HG03135 (cell line): Measurements from ENCODE around the gene RPF1.
"Not testable (repeated sequence)": the region's sequence is repeated elsewhere in the genome, so short reads cannot be mapped to it uniquely, and the experiment has no call there.

Experiments
- ATAC-seq: cut with Tn5 transposase; IDR thresholded peaks from one replicate; pipeline ENCODE4 v1.9.1; 2021; ENCODE audit warnings: mild to moderate bottlenecking, moderate library complexity; ENCODE audit not compliant: unreplicated experiment

RPF1 gene

DNA sequence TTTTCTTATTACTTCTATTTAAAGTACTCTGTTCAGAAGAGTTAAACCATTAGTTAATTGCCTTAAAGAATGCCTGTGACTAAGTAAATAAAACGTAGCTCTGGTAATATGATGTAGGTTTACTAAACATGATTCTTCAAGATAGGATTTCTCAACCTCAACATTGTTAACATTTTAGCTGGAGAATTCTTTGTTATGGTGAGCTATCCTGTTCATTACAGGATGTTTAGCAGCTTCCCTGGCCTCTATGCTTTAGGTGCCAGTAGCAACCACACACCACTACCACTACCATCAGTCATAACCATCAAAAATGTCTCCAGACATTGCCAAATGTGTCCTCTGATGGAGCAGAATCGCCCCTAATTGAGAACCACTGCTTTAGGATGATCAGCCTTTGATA lies 10.7 kb downstream of the RPF1 start:
- no peak for ATAC-seq

GRCh38 chr1:84492726-84493125 lies 13.7 kb downstream of the RPF1 start:
- ATAC-seq, result no peak

- no peak for ATAC-seq
Observed at GRCh38 chr1:84493747-84494146, 14.7 kb downstream of the RPF1 start.

GRCh38 chr1:84496498-84496897 lies 17.4 kb downstream of the RPF1 start:
- no peak for ATAC-seq

- ATAC-seq, result no peak
Observed at GRCh38 chr1:84497631-84498275, 18.7 kb downstream of the RPF1 start.

GRCh38 chr1:84502927-84503326 lies 23.9 kb downstream of the RPF1 start:
- no peak for ATAC-seq

DNA sequence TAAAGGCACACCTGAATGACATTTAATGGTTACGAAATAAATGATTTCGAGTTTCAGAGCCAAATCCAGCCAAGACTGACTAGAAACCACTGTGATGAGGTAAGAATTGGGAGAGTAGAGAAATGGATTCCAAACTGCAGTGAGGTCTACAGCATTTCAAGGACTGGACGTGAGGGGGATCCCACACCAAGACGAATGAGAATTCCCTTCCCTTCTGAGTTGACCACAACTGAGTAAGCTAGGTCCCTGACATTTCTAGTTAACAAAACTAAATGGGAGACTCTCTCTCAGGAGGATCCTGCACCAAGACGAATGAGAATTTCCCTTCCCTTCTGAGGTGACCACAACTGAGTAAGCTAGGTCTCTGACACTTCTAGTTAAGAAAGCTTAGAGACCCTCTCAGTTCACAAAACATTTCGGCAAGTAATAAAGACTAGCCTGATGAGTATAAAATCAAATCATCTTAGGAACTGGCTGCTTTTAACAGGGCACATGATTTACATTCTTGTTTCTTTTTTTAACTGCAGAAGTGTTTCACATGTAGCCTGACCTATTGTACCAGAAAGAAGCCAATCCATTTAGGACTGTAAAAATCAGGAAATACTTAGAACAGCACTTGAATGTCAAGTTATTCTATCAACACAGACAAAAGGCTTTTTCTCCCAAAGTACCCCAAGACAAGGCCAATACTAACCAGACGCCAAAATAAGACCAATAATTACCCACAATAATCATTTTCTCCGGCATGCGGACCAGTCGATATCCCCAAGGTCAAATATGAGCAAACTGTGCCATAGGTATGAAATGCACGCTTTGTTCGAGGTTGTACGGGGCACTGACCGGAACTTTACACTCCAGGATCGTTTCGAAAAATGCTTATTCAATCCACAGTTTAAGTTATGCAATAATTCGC lies 25.8 kb downstream of the RPF1 start:
- ATAC-seq, result no peak

- peak; percentile 42 for ATAC-seq
Observed at GRCh38 chr1:84505493-84506001, 26.5 kb downstream of the RPF1 start.

DNA sequence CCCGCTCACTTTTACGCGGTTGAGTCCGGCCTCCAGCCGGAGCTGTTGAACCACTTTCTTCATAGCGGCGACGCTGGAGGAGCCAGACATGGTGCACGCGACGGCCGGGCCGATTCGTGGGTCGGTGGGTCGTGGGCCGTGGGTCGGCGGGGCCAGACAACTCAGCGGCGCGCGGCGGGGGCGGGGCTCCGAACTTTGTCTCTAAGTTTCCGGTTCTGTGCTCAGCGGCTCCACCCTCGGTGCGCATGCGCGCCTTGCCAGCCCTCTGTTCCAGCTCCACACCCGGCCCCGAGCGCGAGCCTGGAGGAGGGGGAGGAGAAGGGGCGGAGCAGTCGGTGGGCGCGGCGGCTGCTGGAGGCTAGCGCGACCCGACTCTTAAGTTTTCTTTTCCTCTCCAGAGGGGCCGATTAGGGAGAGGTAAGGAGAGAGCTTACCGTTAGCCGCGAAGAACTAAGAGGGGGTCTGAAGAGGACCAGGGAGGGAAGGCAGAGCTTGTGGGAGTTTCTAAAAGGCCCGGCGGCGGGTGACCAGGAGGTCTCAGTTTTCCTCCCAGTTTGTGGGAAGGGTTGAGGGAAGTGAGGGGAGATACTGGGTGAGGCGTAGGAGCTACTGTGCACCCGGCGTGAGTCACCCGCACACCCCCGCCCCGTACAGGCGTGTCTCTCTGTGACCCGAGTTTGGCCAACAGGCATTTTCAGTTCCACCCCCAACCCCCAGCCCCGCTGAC lies 27.1 kb downstream of the RPF1 start, which contains the start of the genes GNG5 and SPATA1:
Gene GNG5 (minus strand): TSS at position 580 of the 727 bp plus-strand sequence. CDS start 490 bp downstream, at position 90.
Gene SPATA1 (plus strand): TSS at position 385 of the 727 bp plus-strand sequence. CDS start 9,974 bp downstream, outside the sequence.
- ATAC-seq, result peak; percentile 82

DNA sequence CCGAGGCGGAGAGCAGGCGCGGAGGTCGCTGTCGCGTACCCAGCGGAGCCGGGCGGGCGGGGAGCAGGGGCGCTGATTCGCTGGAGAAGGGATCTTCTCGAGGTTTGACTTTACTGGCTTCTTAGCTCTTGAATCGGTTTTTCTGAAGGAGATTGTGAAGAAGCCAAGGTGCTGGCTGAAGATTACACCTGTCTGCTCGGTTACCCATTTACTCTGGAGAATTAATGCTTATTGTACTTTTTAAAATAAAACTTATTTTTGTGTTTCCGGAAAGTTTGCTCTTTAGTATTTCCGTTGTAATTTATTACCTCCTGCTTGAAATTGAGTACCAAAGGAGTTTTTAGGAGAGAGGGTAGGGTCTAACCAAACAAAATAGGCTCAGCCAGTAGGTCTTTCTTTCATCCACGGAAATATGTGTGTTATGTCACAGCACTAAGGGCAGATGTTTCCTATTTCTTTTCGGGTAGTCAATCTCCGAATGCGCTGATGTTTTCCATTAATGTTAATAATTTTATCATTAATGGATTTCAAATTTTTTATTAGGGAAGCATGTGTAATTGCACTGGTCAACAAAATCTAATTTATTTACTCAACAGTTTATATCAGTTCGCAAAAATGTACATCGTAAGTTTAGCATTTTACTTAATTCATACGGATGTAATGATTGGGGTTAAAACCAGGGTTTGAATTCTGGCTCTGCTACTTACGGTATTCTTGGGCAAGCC lies 27.8 kb downstream of the RPF1 start:
- ATAC-seq, result no peak

GRCh38 chr1:84507887-84508286 lies 28.8 kb downstream of the RPF1 start:
- not testable (repeated sequence) for ATAC-seq

DNA sequence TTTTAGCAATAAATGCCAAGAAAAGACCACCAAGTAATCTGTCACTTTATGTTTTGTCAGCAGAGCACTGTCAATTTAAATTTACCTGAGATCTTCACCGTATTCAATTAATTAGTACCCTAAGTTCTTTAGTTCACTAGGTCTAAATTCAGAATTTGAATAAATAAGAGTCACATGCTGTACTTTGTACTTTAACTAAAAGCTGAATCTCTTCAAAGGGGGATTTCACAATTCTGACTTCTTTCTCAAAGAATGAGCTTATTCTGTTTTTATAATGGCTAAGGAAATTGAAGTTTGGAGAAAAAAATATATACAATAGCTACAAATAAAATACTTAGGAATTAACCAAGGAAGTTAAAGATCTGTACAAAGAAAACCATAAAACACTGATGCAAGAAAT lies 29.4 kb downstream of the RPF1 start:
- ATAC-seq, result no peak

DNA sequence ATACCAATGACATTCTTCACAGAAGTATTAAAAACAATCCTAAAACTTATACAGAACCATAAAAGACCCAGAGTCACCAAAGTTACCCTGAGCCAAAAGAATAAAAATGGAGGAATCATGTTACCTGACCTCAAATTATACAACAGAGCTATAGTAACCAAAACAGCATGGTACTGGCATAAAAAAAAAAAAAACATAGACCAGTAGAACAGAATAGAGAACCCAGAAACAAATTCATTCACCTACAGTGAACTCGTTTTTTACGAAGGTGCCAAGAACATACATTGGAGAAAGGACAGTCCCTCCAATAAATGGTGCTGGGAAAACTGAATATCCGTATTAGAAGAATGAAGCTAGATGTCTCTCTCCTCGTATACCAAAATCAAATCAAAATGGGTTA lies 30.0 kb downstream of the RPF1 start:
- ATAC-seq, result no peak

- ATAC-seq, result no peak
Observed at GRCh38 chr1:84510165-84510564, 31.1 kb downstream of the RPF1 start.

GRCh38 chr1:84510668-84511067 lies 31.6 kb downstream of the RPF1 start:
- no peak for ATAC-seq

DNA sequence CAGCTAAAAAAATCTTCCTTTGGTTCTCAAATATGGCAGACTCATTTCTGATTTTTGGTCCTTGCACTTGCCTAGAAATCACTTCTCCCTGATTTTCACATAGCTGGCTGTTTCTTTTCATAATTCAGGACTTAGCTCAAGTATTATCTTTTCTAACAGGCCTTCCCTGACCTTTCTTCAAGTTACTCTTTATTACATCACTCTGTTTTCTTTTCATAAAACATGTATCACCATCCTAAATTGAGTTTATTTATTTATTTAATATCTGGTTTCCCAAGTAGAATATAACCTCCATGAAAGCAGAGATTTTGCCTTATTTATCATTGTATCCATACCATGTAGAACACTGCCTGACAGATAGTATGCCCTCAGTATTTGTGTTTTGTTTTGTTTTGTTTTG lies 45.5 kb downstream of the RPF1 start:
- ATAC-seq, result no peak

DNA sequence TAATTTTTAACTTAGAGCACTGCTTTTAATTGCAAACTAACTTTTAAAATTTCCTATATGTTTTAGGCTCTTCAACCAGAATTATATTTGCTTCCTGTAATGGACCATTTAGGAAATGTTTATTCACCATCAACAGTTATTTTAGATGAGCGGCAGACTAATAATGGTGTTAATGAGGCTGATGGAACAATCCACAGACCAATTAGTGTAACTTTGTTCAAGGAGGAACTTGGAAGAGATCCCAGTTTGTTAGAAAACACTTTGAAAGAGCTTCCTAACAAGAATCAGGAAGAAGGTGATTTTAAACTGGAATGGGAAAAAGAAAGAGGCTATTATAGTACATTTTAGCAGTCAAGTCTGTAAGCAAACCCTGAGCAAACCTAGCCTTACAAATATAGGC lies 46.7 kb downstream of the RPF1 start:
- ATAC-seq, result no peak

- no peak for ATAC-seq
Observed at GRCh38 chr1:84538599-84538998, 59.5 kb downstream of the RPF1 start.

GRCh38 chr1:84539972-84540371 lies 60.9 kb downstream of the RPF1 start:
- ATAC-seq, result no peak

- no peak for ATAC-seq
Observed at GRCh38 chr1:84540759-84541158, 61.7 kb downstream of the RPF1 start.
